ENCODE results near the gene GALNT9.

Gene GALNT9

DNA sequence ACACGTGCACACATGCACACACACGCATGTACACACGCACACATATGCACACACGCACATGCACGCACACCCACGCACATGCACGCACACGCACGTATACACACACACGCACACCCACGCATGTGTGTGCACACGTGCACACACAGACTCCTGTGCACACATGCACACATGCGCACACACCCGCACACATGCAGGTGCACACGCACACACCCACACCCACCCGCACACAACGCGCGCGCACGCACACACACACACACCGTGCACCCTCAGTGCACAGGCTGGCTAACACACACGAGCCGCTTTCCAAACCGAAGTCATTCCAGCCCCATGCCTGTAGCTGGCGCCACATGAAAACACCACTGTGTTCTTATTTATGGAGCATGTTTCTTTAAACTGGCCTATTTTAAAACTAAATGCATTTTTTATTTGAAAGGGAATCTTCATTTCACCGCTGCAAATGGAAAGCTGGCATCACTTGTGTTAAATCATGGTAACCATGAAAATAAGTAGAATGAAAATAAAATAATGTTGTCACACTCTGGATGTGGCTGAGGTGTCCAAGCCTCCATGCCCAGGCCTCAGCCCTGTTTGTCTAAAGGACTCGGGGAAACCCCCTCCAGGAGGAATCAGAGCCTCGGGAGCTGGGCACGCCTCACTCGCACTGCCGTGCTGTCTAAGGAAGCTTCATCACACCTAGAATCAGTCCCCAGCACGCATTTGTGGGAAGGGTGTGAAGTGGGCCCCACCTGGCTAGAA is 45.1 kb downstream of the GALNT9 start:
- H3K27ac ChIP-seq (ENCODE audit: insufficient read depth, low read depth, low read length, poor library complexity, severe bottlenecking): no peak overlapping the region
- H3K36me3 ChIP-seq (ENCODE audit: control insufficient read depth, insufficient read depth, low read length): no peaks in the 10 kb centered on the region
- no peak overlapping the region for H3K4me3 ChIP-seq (ENCODE audit: insufficient read depth, low read depth, low read length)
- H3K9me3 ChIP-seq (ENCODE audit: control insufficient read depth, low read length): peaks cover 3% of the 10 kb centered on the region
- 87 to 89% methylated on average over 33 of the region's 33 CpGs for WGBS, 2 experiments
- peaks cover 26% of the 10 kb centered on the region for H3K27me3 ChIP-seq (ENCODE audit: control insufficient read depth, insufficient read depth, low read length, poor library complexity, severe bottlenecking)
- no peaks in the 10 kb centered on the region for H3K4me1 ChIP-seq (ENCODE audit: control insufficient read depth, insufficient read depth, low read length)

DNA sequence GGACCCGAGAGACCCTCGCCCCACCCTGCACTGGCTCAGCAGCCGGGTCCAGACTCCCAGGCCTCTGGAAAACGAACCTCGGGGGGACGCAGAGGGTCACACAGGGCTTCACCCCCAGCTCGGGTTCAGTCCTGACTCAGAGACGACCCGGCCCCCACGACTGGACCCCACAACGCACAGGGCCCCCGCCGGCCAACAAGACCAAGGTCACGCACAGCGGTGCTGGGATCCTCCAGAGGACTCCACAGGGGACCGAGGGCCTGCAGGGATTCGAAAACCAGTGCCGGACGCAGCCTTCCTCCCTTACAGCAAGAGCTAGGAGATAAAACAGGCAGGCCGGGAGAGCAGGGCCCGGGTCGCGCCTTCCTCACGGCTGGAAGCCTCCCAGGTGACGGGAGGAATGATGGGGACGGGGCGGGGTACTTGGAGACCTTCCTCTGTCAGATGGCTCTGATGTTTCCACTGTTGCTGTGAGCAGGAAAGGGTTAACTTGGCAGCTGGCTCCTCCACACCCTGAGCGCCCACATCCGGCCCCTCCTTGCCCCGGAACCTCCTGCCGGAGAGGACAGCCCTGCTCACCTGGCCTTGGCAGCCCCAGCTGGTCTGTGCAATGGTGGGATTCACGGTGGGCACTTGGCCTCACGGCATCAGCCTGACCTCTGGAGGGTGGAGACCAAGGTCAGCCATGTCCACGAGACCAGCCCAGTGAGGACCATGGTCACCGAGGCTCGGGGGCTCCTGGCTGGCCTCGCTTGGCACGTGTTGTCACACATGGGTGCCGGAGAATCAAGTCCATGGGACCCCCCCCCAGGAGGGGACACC is 46.2 kb downstream of the GALNT9 start:
- H3K36me3 ChIP-seq (ENCODE audit: control insufficient read depth, insufficient read depth, low read length): no peaks in the 10 kb centered on the region
- no peak overlapping the region for H3K4me3 ChIP-seq (ENCODE audit: insufficient read depth, low read depth, low read length)
- peaks cover 2% of the 10 kb centered on the region for H3K9me3 ChIP-seq (ENCODE audit: control insufficient read depth, low read length)
- H3K27ac ChIP-seq (ENCODE audit: insufficient read depth, low read depth, low read length, poor library complexity, severe bottlenecking): no peak overlapping the region
- whole genome bisulfite sequencing, 2 experiments: 75 to 76% methylated on average over 39 of the region's 39 CpGs
- H3K27me3 ChIP-seq (ENCODE audit: control insufficient read depth, insufficient read depth, low read length, poor library complexity, severe bottlenecking): peaks cover 26% of the 10 kb centered on the region
- H3K4me1 ChIP-seq (ENCODE audit: control insufficient read depth, insufficient read depth, low read length): no peaks in the 10 kb centered on the region

DNA sequence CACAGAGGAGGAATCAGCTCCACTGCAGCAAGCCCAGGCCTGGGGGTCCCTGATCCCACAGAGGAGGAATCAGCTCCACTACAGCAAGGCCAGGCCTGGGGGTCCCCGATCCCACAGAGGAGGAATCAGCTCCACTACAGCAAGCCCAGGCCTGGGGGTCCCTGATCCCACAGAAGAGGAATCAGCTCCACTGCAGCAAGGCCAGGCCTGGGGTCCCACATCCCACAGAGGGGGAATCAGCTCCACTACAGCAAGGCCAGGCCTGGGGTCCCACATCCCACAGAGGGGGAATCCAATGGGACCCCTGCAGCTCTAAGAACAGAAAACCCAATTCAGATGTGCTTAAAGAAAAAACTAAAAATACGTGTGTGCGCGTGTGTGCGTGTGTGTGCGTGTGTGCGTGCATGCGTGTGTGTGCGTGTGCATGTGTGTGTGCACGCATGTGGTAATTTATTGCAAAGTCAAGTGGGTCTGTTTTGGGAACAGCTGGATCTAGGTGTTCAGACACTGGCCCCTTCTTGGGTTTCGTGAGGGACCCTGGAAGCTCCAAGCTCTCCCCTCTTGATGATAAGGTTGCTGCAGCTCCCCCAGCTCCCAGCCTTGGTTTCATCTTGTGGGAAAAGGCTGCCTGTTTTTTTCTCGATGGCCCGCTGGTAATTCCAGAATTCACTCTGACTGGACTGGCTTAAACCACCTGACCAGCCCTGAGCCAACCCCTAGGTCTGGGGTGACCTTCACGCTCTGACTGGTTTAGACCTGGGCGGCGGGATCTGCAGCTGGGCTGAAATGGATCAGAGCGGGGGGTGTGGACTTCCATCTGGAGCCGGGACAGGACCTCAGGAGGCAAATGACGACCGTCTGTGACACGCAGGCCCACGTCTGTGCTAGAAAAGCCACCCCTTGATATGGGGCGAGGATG is 47.1 kb downstream of the GALNT9 start:
- H3K27ac ChIP-seq (ENCODE audit: insufficient read depth, low read depth, low read length, poor library complexity, severe bottlenecking): no peak overlapping the region
- H3K4me3 ChIP-seq (ENCODE audit: insufficient read depth, low read depth, low read length): no peak overlapping the region
- H3K36me3 ChIP-seq (ENCODE audit: control insufficient read depth, insufficient read depth, low read length): no peaks in the 10 kb centered on the region
- H3K4me1 ChIP-seq (ENCODE audit: control insufficient read depth, insufficient read depth, low read length): no peaks in the 10 kb centered on the region
- peaks cover 23% of the 10 kb centered on the region for H3K27me3 ChIP-seq (ENCODE audit: control insufficient read depth, insufficient read depth, low read length, poor library complexity, severe bottlenecking)
- WGBS, 2 experiments: 87 to 88% methylated on average over 23 of the region's 23 CpGs
- H3K9me3 ChIP-seq (ENCODE audit: control insufficient read depth, low read length): peaks cover 2% of the 10 kb centered on the region

GRCh38 chr12:132281038-132281437 is 48.4 kb downstream of the GALNT9 start:
- Histone ChIP-seq H3K4me1 (ENCODE audit: control insufficient read depth, insufficient read depth, low read length) (no peaks in the 10 kb centered on the region), H3K4me3 (ENCODE audit: insufficient read depth, low read depth, low read length) (no peak overlapping the region), H3K36me3 (ENCODE audit: control insufficient read depth, insufficient read depth, low read length) (no peaks in the 10 kb centered on the region), H3K27me3 (ENCODE audit: control insufficient read depth, insufficient read depth, low read length, poor library complexity, severe bottlenecking) (peaks cover 14% of the 10 kb centered on the region), H3K9me3 (ENCODE audit: control insufficient read depth, low read length) (peaks cover 2% of the 10 kb centered on the region), H3K27ac (ENCODE audit: insufficient read depth, low read depth, low read length, poor library complexity, severe bottlenecking) (no peak overlapping the region)
- 79 to 83% methylated on average over 19 of the region's 19 CpGs for WGBS, 2 experiments

DNA sequence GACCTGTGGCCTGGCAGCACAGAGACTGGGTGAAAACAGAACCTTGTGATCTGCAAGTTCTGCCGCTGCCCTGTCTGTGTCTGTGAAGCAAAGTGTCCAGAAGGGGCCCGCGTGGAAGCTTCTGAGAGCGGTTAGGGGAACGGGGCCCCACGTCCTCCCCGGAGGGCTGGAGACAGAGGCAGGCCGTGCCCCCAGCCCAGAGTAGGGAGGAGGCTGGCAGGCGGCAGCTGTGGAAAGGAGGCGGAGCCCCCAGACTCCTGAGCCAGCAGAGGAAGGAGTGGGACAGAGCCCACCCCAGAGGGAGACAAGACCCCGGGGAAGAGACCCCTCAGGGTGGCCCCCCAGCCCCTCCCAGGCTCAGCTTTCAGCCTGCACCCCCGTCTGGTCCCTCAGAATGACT is 49.0 kb downstream of the GALNT9 start:
- 81 to 84% methylated on average over 12 of the region's 12 CpGs for WGBS, 2 experiments
- H3K36me3 ChIP-seq (ENCODE audit: control insufficient read depth, insufficient read depth, low read length): no peaks in the 10 kb centered on the region
- H3K27me3 ChIP-seq (ENCODE audit: control insufficient read depth, insufficient read depth, low read length, poor library complexity, severe bottlenecking): peaks cover 8% of the 10 kb centered on the region
- peaks cover 7% of the 10 kb centered on the region for H3K9me3 ChIP-seq (ENCODE audit: control insufficient read depth, low read length)
- H3K27ac ChIP-seq (ENCODE audit: insufficient read depth, low read depth, low read length, poor library complexity, severe bottlenecking): no peak overlapping the region
- H3K4me3 ChIP-seq (ENCODE audit: insufficient read depth, low read depth, low read length): no peak overlapping the region
- H3K4me1 ChIP-seq (ENCODE audit: control insufficient read depth, insufficient read depth, low read length): no peaks in the 10 kb centered on the region

DNA sequence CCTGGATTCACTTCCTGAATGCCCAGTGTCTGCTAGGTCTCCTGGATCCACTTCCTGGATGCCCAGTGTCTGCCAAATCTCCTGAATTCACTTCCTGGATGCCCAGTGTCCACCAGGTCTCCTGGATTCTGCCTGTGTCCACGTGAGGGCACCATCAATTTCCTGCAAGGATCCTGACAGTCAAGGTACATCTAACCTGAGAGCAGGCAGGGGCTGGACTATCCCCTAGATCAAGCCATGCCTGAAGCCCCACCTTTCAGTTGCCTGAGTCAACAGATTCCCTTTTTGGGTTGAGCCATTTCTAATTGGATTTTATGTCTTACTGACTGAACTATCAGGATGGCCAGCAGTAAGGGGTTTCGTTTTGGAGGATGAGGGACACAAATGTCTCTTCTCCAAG is 49.5 kb downstream of the GALNT9 start:
- Histone ChIP-seq H3K27ac (ENCODE audit: insufficient read depth, low read depth, low read length, poor library complexity, severe bottlenecking) (no peak overlapping the region), H3K9me3 (ENCODE audit: control insufficient read depth, low read length) (peaks cover 7% of the 10 kb centered on the region), H3K4me3 (ENCODE audit: insufficient read depth, low read depth, low read length) (no peak overlapping the region), H3K4me1 (ENCODE audit: control insufficient read depth, insufficient read depth, low read length) (no peaks in the 10 kb centered on the region), H3K36me3 (ENCODE audit: control insufficient read depth, insufficient read depth, low read length) (no peaks in the 10 kb centered on the region), H3K27me3 (ENCODE audit: control insufficient read depth, insufficient read depth, low read length, poor library complexity, severe bottlenecking) (peaks cover 3% of the 10 kb centered on the region)
- WGBS, 2 experiments: 63% methylated on average over 2 of the region's 2 CpGs

- no peak overlapping the region for H3K4me3 ChIP-seq (ENCODE audit: insufficient read depth, low read depth, low read length)
- H3K27me3 ChIP-seq (ENCODE audit: control insufficient read depth, insufficient read depth, low read length, poor library complexity, severe bottlenecking): no peaks in the 10 kb centered on the region
- no peaks in the 10 kb centered on the region for H3K4me1 ChIP-seq (ENCODE audit: control insufficient read depth, insufficient read depth, low read length)
- no peaks in the 10 kb centered on the region for H3K36me3 ChIP-seq (ENCODE audit: control insufficient read depth, insufficient read depth, low read length)
- 82 to 83% methylated on average over 18 of the region's 18 CpGs for WGBS, 2 experiments
- H3K9me3 ChIP-seq (ENCODE audit: control insufficient read depth, low read length): peaks cover 7% of the 10 kb centered on the region
- no peak overlapping the region for H3K27ac ChIP-seq (ENCODE audit: insufficient read depth, low read depth, low read length, poor library complexity, severe bottlenecking)
Observed at GRCh38 chr12:132279184-132279889, 50.1 kb downstream of the GALNT9 start.

DNA sequence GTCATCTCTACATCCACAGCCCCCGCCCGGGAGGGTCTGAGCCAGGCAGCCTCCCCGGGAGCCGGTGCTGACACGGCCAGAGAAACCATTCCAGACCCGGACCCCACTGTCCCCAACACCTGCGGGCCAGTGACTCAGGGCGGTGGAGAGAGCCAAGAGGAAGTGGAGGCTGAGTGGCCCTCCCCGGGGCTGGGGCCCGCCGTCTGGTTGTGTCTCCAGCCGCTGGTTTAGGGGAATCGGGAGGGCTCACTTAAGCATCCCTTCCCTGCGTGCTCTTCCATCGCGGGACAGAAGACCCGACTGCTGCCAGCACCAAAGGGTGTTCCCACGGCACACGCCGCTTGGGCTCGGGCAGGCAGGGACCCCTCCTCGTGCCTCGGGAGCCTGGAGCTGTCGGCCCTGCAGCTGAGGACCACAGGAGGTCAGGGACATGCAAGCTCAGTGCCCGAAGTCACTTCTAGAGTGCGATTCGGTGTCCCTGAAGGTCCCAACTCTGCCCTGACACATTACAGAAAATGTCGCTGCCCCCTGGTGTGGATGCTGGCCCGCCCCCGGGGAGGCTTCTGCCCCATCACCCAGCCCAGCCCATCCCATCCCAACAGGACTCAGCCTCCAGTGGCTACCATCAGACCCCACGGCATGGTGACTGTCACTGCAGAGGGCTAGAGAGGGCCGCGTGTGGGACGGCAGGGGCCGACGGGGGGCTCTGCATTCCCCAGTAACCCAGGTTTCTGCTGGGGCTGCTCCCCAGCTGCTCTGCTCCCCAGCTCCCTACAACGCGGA is 50.8 kb downstream of the GALNT9 start:
- H3K27ac ChIP-seq (ENCODE audit: insufficient read depth, low read depth, low read length, poor library complexity, severe bottlenecking): no peak overlapping the region
- H3K4me3 ChIP-seq (ENCODE audit: insufficient read depth, low read depth, low read length): no peak overlapping the region
- H3K9me3 ChIP-seq (ENCODE audit: control insufficient read depth, low read length): peaks cover 7% of the 10 kb centered on the region
- H3K4me1 ChIP-seq (ENCODE audit: control insufficient read depth, insufficient read depth, low read length): no peaks in the 10 kb centered on the region
- H3K36me3 ChIP-seq (ENCODE audit: control insufficient read depth, insufficient read depth, low read length): no peaks in the 10 kb centered on the region
- WGBS, 2 experiments: 88% methylated on average over 38 of the region's 38 CpGs
- no peaks in the 10 kb centered on the region for H3K27me3 ChIP-seq (ENCODE audit: control insufficient read depth, insufficient read depth, low read length, poor library complexity, severe bottlenecking)

- Histone ChIP-seq H3K27me3 (ENCODE audit: control insufficient read depth, insufficient read depth, low read length, poor library complexity, severe bottlenecking) (no peaks in the 10 kb centered on the region), H3K36me3 (ENCODE audit: control insufficient read depth, insufficient read depth, low read length) (no peaks in the 10 kb centered on the region), H3K4me3 (ENCODE audit: insufficient read depth, low read depth, low read length) (no peak overlapping the region), H3K9me3 (ENCODE audit: control insufficient read depth, low read length) (peaks cover 7% of the 10 kb centered on the region), H3K4me1 (ENCODE audit: control insufficient read depth, insufficient read depth, low read length) (no peaks in the 10 kb centered on the region), H3K27ac (ENCODE audit: insufficient read depth, low read depth, low read length, poor library complexity, severe bottlenecking) (no peak overlapping the region)
- 66 to 82% methylated on average over 6 to 10 of the region's 12 CpGs for WGBS, 2 experiments
Observed at GRCh38 chr12:132277949-132278348, 51.4 kb downstream of the GALNT9 start.

All from ectodermal cell (in vitro differentiated cells).